TTC549 (cell line): ENCODE measurements around the gene RAB31.
"Not testable (repeated sequence)": the region's sequence is repeated elsewhere in the genome, so short reads cannot be mapped to it uniquely, and the experiment has no call there.

Experiments
- FAIRE-seq: peaks from 2 replicates; lab custom pipeline; 2012; peaks lifted over from hg19 to GRCh38; lab: Jason Lieb, UNC

RAB31 gene

GRCh38 chr18:9708057-9708433 is at the start of gene RAB31:
RAB31 (plus strand) TSS chr18:9708301; CDS start chr18:9708406, 105 bp downstream.
- no peak for FAIRE-seq

GRCh38 chr18:9659499-9660375 is 48.4 kb upstream of the RAB31 start:
- FAIRE-seq = no peak

- FAIRE-seq = no peak
These were observed 46.5 kb upstream of the RAB31 start for GRCh38 chr18:9661564-9661963.

- FAIRE-seq = no peak
These were observed 44.7 kb upstream of the RAB31 start for GRCh38 chr18:9663377-9663776.

GRCh38 chr18:9665314-9665713 is 42.8 kb upstream of the RAB31 start:
- no peak for FAIRE-seq

- no peak for FAIRE-seq
These were observed 41.6 kb upstream of the RAB31 start for GRCh38 chr18:9666548-9666947.

GRCh38 chr18:9669016-9669415 is 39.1 kb upstream of the RAB31 start:
- no peak for FAIRE-seq

GRCh38 chr18:9671214-9671613 is 36.9 kb upstream of the RAB31 start:
- FAIRE-seq = no peak

- FAIRE-seq = no peak
These were observed 34.5 kb upstream of the RAB31 start for GRCh38 chr18:9673296-9674251.

- not testable (repeated sequence) for FAIRE-seq
These were observed 29.9 kb upstream of the RAB31 start for GRCh38 chr18:9678216-9678615.

- FAIRE-seq = no peak
These were observed 29.0 kb upstream of the RAB31 start for GRCh38 chr18:9679125-9679524.

- no peak for FAIRE-seq
These were observed 26.9 kb upstream of the RAB31 start for GRCh38 chr18:9681217-9681616.

- FAIRE-seq = no peak
These were observed 25.5 kb upstream of the RAB31 start for GRCh38 chr18:9682572-9682971.

GRCh38 chr18:9683418-9684396 is 24.4 kb upstream of the RAB31 start:
- peak; percentile 55 for FAIRE-seq

GRCh38 chr18:9684881-9685614 is 23.1 kb upstream of the RAB31 start:
- no peak for FAIRE-seq

GRCh38 chr18:9685615-9685890 is 22.5 kb upstream of the RAB31 start:
- FAIRE-seq = no peak

GRCh38 chr18:9688036-9688741 is 19.9 kb upstream of the RAB31 start:
- no peak for FAIRE-seq

- no peak for FAIRE-seq
These were observed 18.8 kb upstream of the RAB31 start for GRCh38 chr18:9689253-9689652.

- no peak for FAIRE-seq
These were observed 17.5 kb upstream of the RAB31 start for GRCh38 chr18:9690418-9691188.

- no peak for FAIRE-seq
These were observed 16.9 kb upstream of the RAB31 start for GRCh38 chr18:9691235-9691634.
